ENCODE results near the gene CFAP68. TPM values are rescaled to one million over a fixed set of nuclear protein-coding genes. Genes with fewer than 3 reads are reported as not detected.

The CFAP68 gene
- total and polyA plus RNA-seq, 10 of the 15 experiments (the other 5 are each of a cell fraction or from before 2014, with no cell fraction given): 35.7 to 84.4 (median 64.1) TPM

DNA sequence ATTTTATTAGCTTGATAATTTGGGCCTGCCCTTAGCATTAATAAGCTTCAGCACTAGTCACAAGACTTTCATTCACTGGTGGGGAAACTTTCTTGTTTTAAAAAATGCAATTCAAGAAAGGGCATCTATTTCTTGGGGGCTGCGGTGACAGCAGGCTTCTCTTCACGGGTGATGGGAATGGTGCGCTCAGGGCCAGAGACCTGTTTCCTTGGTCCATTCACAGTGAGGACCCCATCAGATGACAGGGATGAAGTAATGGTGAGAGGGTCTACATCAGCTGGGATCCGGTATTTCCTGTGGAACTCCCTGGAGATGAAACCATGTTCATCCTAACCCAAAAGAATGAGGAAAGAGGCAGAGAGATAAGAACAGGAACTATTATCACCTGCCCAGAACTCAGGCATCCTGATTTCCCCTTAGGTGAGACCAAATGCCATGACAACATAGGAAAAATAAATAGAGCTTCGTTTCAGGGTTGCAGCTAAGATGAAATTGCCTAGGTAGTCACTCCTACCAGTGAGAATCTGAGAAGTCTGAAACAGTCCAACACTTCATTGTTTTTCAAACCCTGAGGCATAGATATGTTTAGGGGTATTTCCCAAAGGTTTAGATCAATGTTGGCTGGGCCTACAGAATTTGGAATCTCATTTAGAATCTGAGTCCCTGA, 29.4 kb downstream of the CFAP68 start (continued):
- TF ChIP-seq, protein P1, sequence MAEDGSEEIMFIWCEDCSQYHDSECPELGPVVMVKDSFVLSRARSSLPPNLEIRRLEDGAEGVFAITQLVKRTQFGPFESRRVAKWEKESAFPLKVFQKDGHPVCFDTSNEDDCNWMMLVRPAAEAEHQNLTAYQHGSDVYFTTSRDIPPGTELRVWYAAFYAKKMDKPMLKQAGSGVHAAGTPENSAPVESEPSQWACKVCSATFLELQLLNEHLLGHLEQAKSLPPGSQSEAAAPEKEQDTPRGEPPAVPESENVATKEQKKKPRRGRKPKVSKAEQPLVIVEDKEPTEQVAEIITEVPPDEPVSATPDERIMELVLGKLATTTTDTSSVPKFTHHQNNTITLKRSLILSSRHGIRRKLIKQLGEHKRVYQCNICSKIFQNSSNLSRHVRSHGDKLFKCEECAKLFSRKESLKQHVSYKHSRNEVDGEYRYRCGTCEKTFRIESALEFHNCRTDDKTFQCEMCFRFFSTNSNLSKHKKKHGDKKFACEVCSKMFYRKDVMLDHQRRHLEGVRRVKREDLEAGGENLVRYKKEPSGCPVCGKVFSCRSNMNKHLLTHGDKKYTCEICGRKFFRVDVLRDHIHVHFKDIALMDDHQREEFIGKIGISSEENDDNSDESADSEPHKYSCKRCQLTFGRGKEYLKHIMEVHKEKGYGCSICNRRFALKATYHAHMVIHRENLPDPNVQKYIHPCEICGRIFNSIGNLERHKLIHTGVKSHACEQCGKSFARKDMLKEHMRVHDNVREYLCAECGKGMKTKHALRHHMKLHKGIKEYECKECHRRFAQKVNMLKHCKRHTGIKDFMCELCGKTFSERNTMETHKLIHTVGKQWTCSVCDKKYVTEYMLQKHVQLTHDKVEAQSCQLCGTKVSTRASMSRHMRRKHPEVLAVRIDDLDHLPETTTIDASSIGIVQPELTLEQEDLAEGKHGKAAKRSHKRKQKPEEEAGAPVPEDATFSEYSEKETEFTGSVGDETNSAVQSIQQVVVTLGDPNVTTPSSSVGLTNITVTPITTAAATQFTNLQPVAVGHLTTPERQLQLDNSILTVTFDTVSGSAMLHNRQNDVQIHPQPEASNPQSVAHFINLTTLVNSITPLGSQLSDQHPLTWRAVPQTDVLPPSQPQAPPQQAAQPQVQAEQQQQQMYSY (CRISPR knock-in tag; IDR thresholded peaks at IDR 0.05): no peak
- no peak for TF ChIP-seq KDM1A (IDR thresholded peaks at IDR 0.05; ENCODE audit: borderline replicate concordance)

DNA sequence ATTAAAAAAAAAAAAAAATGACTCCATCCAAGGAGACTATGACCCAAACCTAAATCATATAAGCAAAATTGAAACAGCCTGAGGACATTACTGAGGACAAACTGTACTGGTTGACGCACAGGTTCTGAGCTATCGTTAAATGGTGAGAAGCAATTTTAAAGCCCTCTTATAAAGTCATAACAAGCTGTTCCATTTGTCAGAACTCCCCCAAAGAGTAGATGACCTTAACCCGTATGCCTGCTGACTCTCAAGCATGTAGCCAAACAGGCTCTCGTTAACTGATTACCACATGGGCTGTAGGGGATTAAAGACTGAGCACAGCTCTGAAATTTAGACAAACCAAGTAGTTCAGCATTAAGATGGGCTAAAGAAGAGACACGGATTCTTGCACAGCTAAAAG, 30.0 kb downstream of the CFAP68 start:
- DNase-seq (ENCODE audit: low read depth, low spot score): no peak
- H3K27ac ChIP-seq (ENCODE audit: control insufficient read depth, insufficient read depth): no peak overlapping the region
- no peaks in the 10 kb centered on the region for H3K9me3 ChIP-seq (replicated peaks; ENCODE audit: control insufficient read depth, insufficient read depth, low read length)
- H3K4me2 ChIP-seq (ENCODE audit: control insufficient read depth, insufficient read depth): no peak overlapping the region
- no peak for FAIRE-seq
- ChIA-PET CTCF (no interaction called here), SMC1A (ENCODE audit: uncharacterized antibody, unreplicated experiment) (no interaction called here), RAD21 (ENCODE audit: unreplicated experiment) (no interaction called here), POLR2A (no interaction called here)
- WGBS (ENCODE audit: insufficient coverage, insufficient replicate concordance, low lambda C conversion rate, missing lambda C conversion rate): 70% methylated on average over 5 of the region's 5 CpGs
- ATAC-seq: no peak
- intact Hi-C loops (cut with micrococcal nuclease; ENCODE audit: unreplicated experiment) (no loop called here), in situ Hi-C loops (cut with MboI) (no loop called here)
- no TSS peak for BruUV-seq (replicated peaks)
- no peaks in the 10 kb centered on the region for H3K36me3 ChIP-seq (ENCODE audit: control insufficient read depth in 2 of 2, insufficient read depth in 2 of 2, low read length in 1 of 2)
- no peaks in the 10 kb centered on the region for H3K79me2 ChIP-seq (ENCODE audit: control insufficient read depth, insufficient read depth, low read length)
- H3K27me3 ChIP-seq (replicated peaks in 1 of 2; ENCODE audit: control insufficient read depth in 2 of 2, insufficient read depth in 2 of 2, low read length in 1 of 2): no peaks in the 10 kb centered on the region; a peak in 2 of 4 replicates
- H3K4me3 ChIP-seq: no peak overlapping the region
- no peaks in the 10 kb centered on the region for H3K4me1 ChIP-seq (ENCODE audit: control insufficient read depth, insufficient read depth, low read length)
- no peaks in the 10 kb centered on the region for H4K20me1 ChIP-seq (ENCODE audit: control insufficient read depth, insufficient read depth)
- no peak overlapping the region for H2AFZ ChIP-seq (ENCODE audit: control insufficient read depth, low read depth, low read length)
- no peak overlapping the region for H3K9ac ChIP-seq (ENCODE audit: control insufficient read depth, insufficient read depth, low read length)
- TF ChIP-seq, protein P1 (CRISPR knock-in tag; IDR thresholded peaks at IDR 0.05): no peak
- no peak for TF ChIP-seq TCF3 (IDR thresholded peaks at IDR 0.05; ENCODE audit: borderline replicate concordance, insufficient read depth, low read depth, low read length)
- no peak for TF ChIP-seq NR2C1 (IDR thresholded peaks at IDR 0.05)
- TF ChIP-seq, protein P2, sequence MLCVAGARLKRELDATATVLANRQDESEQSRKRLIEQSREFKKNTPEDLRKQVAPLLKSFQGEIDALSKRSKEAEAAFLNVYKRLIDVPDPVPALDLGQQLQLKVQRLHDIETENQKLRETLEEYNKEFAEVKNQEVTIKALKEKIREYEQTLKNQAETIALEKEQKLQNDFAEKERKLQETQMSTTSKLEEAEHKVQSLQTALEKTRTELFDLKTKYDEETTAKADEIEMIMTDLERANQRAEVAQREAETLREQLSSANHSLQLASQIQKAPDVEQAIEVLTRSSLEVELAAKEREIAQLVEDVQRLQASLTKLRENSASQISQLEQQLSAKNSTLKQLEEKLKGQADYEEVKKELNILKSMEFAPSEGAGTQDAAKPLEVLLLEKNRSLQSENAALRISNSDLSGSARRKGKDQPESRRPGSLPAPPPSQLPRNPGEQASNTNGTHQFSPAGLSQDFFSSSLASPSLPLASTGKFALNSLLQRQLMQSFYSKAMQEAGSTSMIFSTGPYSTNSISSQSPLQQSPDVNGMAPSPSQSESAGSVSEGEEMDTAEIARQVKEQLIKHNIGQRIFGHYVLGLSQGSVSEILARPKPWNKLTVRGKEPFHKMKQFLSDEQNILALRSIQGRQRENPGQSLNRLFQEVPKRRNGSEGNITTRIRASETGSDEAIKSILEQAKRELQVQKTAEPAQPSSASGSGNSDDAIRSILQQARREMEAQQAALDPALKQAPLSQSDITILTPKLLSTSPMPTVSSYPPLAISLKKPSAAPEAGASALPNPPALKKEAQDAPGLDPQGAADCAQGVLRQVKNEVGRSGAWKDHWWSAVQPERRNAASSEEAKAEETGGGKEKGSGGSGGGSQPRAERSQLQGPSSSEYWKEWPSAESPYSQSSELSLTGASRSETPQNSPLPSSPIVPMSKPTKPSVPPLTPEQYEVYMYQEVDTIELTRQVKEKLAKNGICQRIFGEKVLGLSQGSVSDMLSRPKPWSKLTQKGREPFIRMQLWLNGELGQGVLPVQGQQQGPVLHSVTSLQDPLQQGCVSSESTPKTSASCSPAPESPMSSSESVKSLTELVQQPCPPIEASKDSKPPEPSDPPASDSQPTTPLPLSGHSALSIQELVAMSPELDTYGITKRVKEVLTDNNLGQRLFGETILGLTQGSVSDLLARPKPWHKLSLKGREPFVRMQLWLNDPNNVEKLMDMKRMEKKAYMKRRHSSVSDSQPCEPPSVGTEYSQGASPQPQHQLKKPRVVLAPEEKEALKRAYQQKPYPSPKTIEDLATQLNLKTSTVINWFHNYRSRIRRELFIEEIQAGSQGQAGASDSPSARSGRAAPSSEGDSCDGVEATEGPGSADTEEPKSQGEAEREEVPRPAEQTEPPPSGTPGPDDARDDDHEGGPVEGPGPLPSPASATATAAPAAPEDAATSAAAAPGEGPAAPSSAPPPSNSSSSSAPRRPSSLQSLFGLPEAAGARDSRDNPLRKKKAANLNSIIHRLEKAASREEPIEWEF (IDR thresholded peaks at IDR 0.05; ENCODE audit: insufficient replicate concordance, low read depth, low read length): no peak
